Activated T-cell treated with anti-CD3 and anti-CD28 coated beads, Interleukin-2, amount 50 U/mL, for 4 hours (primary cell): Measurements from ENCODE around the gene MPST. TPM values are rescaled to one million over a fixed set of nuclear protein-coding genes. Genes with fewer than 3 reads are reported as not detected.

Experiments used
- ATAC-seq, 2 donors: fragments of 200-7000 bp; cut with Tn5 transposase; one replicate each; pipeline ENCODE4 v1.10.0; 2021
- DNase-seq: peaks from one replicate; pipeline ENCODE4 v3.0.0-alpha.2; 2020
- H3K27me3 Mint-ChIP-seq: one replicate; pipeline ENCODE4 v1.8.0; 2021; ENCODE audit warnings: low read depth, mixed read lengths
- H3K36me3 Mint-ChIP-seq: one replicate; pipeline ENCODE4 v1.8.0; 2022; ENCODE audit warnings: mixed read lengths; ENCODE audit not compliant: insufficient read depth
- H3K4me1 Mint-ChIP-seq: one replicate; pipeline ENCODE4 v1.8.0; 2021; ENCODE audit warnings: low read depth, mixed read lengths
- H3K4me3 Mint-ChIP-seq: one replicate; pipeline ENCODE4 v1.8.0; 2021; ENCODE audit warnings: mild to moderate bottlenecking, moderate library complexity, mixed read lengths
- H3K9me3 Mint-ChIP-seq: one replicate; pipeline ENCODE4 v1.8.0; 2021; ENCODE audit warnings: mixed read lengths
- total RNA-seq, 3 donors: library from RNA; stranded (reverse); gene quantifications; one replicate each; pipeline ENCODE4 v1.2.1, GENCODE V29; 2021

The MPST gene
- total RNA-seq, 3 donors from 2014 or later, result 4.7 to 7.2 (median 6.0) TPM

GRCh38 chr22:37024339-37025157 lies 5.0 kb downstream of the MPST start:
- H3K4me1 Mint-ChIP-seq, result peaks cover 11% of the 10 kb centered on the region
- H3K9me3 Mint-ChIP-seq, result no peaks in the 10 kb centered on the region
- H3K36me3 Mint-ChIP-seq, result no peaks in the 10 kb centered on the region
- no peak overlapping the region for H3K4me3 Mint-ChIP-seq
- ATAC-seq, result no peak
- peaks cover 8% of the 10 kb centered on the region for H3K27me3 Mint-ChIP-seq
- DNase-seq, result no peak

- ATAC-seq, result no peak
- no peaks in the 10 kb centered on the region for H3K9me3 Mint-ChIP-seq
Measured at GRCh38 chr22:37025500-37026070, 6.0 kb downstream of the MPST start.

GRCh38 chr22:37026325-37026724 lies 6.8 kb downstream of the MPST start:
- H3K27me3 Mint-ChIP-seq, result peaks cover 7% of the 10 kb centered on the region
- no peaks in the 10 kb centered on the region for H3K36me3 Mint-ChIP-seq
- ATAC-seq, result no peak
- no peaks in the 10 kb centered on the region for H3K9me3 Mint-ChIP-seq
- no peak for DNase-seq
- H3K4me1 Mint-ChIP-seq, result peaks cover 4% of the 10 kb centered on the region
- H3K4me3 Mint-ChIP-seq, result no peak overlapping the region

More at GRCh38 chr22:37025500-37026070, 6.0 kb downstream of the MPST start:
- H3K4me3 Mint-ChIP-seq, result no peak overlapping the region
- no peaks in the 10 kb centered on the region for H3K36me3 Mint-ChIP-seq
- peaks cover 7% of the 10 kb centered on the region for H3K27me3 Mint-ChIP-seq
- no peak for DNase-seq
- peaks cover 5% of the 10 kb centered on the region for H3K4me1 Mint-ChIP-seq

- ATAC-seq, result no peak
- H3K4me1 Mint-ChIP-seq, result no peaks in the 10 kb centered on the region
- no peak for DNase-seq
- peaks cover 2% of the 10 kb centered on the region for H3K27me3 Mint-ChIP-seq
- H3K9me3 Mint-ChIP-seq, result no peaks in the 10 kb centered on the region
- H3K4me3 Mint-ChIP-seq, result no peak overlapping the region
- H3K36me3 Mint-ChIP-seq, result no peaks in the 10 kb centered on the region
Measured at GRCh38 chr22:37027556-37027955, 8.0 kb downstream of the MPST start.

- Mint-ChIP-seq H3K36me3 (no peaks in the 10 kb centered on the region), H3K4me1 (no peaks in the 10 kb centered on the region), H3K27me3 (peaks cover 2% of the 10 kb centered on the region), H3K9me3 (no peaks in the 10 kb centered on the region), H3K4me3 (no peak overlapping the region)
- DNase-seq (no peak), ATAC-seq (no peak)
Measured at GRCh38 chr22:37028692-37029674, 9.4 kb downstream of the MPST start.

GRCh38 chr22:37030560-37031281 lies 11.2 kb downstream of the MPST start:
- peaks cover 10% of the 10 kb centered on the region for H3K27me3 Mint-ChIP-seq
- H3K4me1 Mint-ChIP-seq, result no peaks in the 10 kb centered on the region
- no peak overlapping the region for H3K4me3 Mint-ChIP-seq
- no peaks in the 10 kb centered on the region for H3K9me3 Mint-ChIP-seq
- no peaks in the 10 kb centered on the region for H3K36me3 Mint-ChIP-seq
- no peak for ATAC-seq
- no peak for DNase-seq

- Mint-ChIP-seq H3K27me3 (peaks cover 12% of the 10 kb centered on the region), H3K4me3 (no peak overlapping the region), H3K4me1 (no peaks in the 10 kb centered on the region), H3K9me3 (no peaks in the 10 kb centered on the region), H3K36me3 (no peaks in the 10 kb centered on the region)
- no peak for ATAC-seq
- DNase-seq, result no peak
Measured at GRCh38 chr22:37032134-37032534, 12.6 kb downstream of the MPST start.

GRCh38 chr22:37032535-37033460 lies 13.3 kb downstream of the MPST start:
- Mint-ChIP-seq H3K27me3 (peaks cover 16% of the 10 kb centered on the region), H3K36me3 (no peaks in the 10 kb centered on the region)
- no peak for ATAC-seq

GRCh38 chr22:37033605-37034430 lies 14.3 kb downstream of the MPST start:
- no peak overlapping the region for H3K4me3 Mint-ChIP-seq
- peaks cover 16% of the 10 kb centered on the region for H3K27me3 Mint-ChIP-seq
- H3K36me3 Mint-ChIP-seq, result no peaks in the 10 kb centered on the region
- no peak for DNase-seq
- no peaks in the 10 kb centered on the region for H3K4me1 Mint-ChIP-seq
- ATAC-seq, result no peak
- H3K9me3 Mint-ChIP-seq, result no peaks in the 10 kb centered on the region

More at GRCh38 chr22:37032535-37033460, 13.3 kb downstream of the MPST start:
- Mint-ChIP-seq H3K4me3 (no peak overlapping the region), H3K4me1 (no peaks in the 10 kb centered on the region), H3K9me3 (no peaks in the 10 kb centered on the region)
- DNase-seq, result no peak

- no peaks in the 10 kb centered on the region for H3K4me1 Mint-ChIP-seq
- H3K36me3 Mint-ChIP-seq, result no peaks in the 10 kb centered on the region
- H3K27me3 Mint-ChIP-seq, result peaks cover 18% of the 10 kb centered on the region
- no peak overlapping the region for H3K4me3 Mint-ChIP-seq
- DNase-seq, result no peak
- ATAC-seq, result no peak
- no peaks in the 10 kb centered on the region for H3K9me3 Mint-ChIP-seq
Measured at GRCh38 chr22:37036655-37037377, 17.3 kb downstream of the MPST start.

- no peak for DNase-seq
- no peaks in the 10 kb centered on the region for H3K4me1 Mint-ChIP-seq
- no peaks in the 10 kb centered on the region for H3K36me3 Mint-ChIP-seq
- no peak overlapping the region for H3K4me3 Mint-ChIP-seq
- H3K27me3 Mint-ChIP-seq, result peaks cover 18% of the 10 kb centered on the region
- no peak for ATAC-seq
- no peaks in the 10 kb centered on the region for H3K9me3 Mint-ChIP-seq
Measured at GRCh38 chr22:37037669-37038068, 18.1 kb downstream of the MPST start.

- Mint-ChIP-seq H3K4me3 (no peak overlapping the region), H3K27me3 (peaks cover 18% of the 10 kb centered on the region), H3K36me3 (no peaks in the 10 kb centered on the region), H3K4me1 (no peaks in the 10 kb centered on the region), H3K9me3 (no peaks in the 10 kb centered on the region)
- no peak for DNase-seq
- no peak for ATAC-seq
Measured at GRCh38 chr22:37039466-37039865, 19.9 kb downstream of the MPST start.
